ENCODE data around the gene FOXP2. TPM values are rescaled to one million over a fixed set of nuclear protein-coding genes. Genes with fewer than 3 reads are reported as not detected.

Gene FOXP2
- total and polyA plus RNA-seq, 2 donors (not counting 1 experiment from before 2014, with no cell fraction given), result not detected

- no peaks in the 10 kb centered on the region for H3K4me1 Mint-ChIP-seq
Measured at GRCh38 chr7:114628362-114628761, 213.7 kb downstream of the FOXP2 start.

GRCh38 chr7:114629762-114630161 is 215.1 kb downstream of the FOXP2 start:
- Histone ChIP-seq H3K4me3 (ENCODE audit: control extremely low read depth in 1 of 5, extremely low read depth in 1 of 5, insufficient read depth in 1 of 5, low read depth in 2 of 5, low read length in 4 of 5) (no peak overlapping the region), H3K27ac (ENCODE audit: low read length in 2 of 2) (no peak overlapping the region), H3K4me2 (replicated peaks; ENCODE audit: low read depth, low read length, poor library complexity, severe bottlenecking) (no peak overlapping the region), H3K9ac (ENCODE audit: low read length) (no peak overlapping the region), H4K20me1 (ENCODE audit: control insufficient read depth, insufficient read depth, low read length, poor library complexity, severe bottlenecking) (no peaks in the 10 kb centered on the region), H3K36me3 (replicated peaks in 1 of 2; ENCODE audit: control extremely low read depth in 1 of 2, control insufficient read depth in 1 of 2, extremely low read depth in 1 of 2, insufficient read depth in 2 of 2, low read length in 1 of 2) (no peaks in the 10 kb centered on the region), H3K27me3 (replicated peaks in 1 of 4; ENCODE audit: control extremely low read depth in 1 of 4, control insufficient read depth in 3 of 4, insufficient read depth in 4 of 4, low read length in 3 of 4) (no peaks in the 10 kb centered on the region), H3K4me1 (ENCODE audit: control insufficient read depth in 2 of 2, insufficient read depth in 2 of 2, low read length in 2 of 2) (no peaks in the 10 kb centered on the region), H3K79me2 (ENCODE audit: control insufficient read depth, insufficient read depth, low read length) (no peaks in the 10 kb centered on the region), H3K9me3 (ENCODE audit: control extremely low read depth in 1 of 3, control insufficient read depth in 2 of 3, insufficient read depth in 1 of 3, low read length in 2 of 3) (no peaks in the 10 kb centered on the region), H2AFZ (ENCODE audit: insufficient read depth, low read depth, low read length, poor library complexity, severe bottlenecking) (no peak overlapping the region)
- Mint-ChIP-seq H3K27ac (no peak overlapping the region), H3K4me1 (no peaks in the 10 kb centered on the region), H3K27me3 (no peaks in the 10 kb centered on the region), H3K9me3 (ENCODE audit: insufficient read depth) (no peaks in the 10 kb centered on the region), H3K4me3 (no peak overlapping the region)
- TF ChIP-seq EZH2 (IDR thresholded peaks at IDR 0.05; ENCODE audit: borderline replicate concordance, insufficient read depth, low read depth, low read length, poor library complexity, severe bottlenecking) (no peak), CTCF (IDR thresholded peaks at IDR 0.05) (no peak)
- ChIA-PET CTCF (interaction anchor here (1.0 kb wide), 1 partner anchor 9 kb away, joined by 3 read pairs; no protein-coding TSS in a partner anchor), POLR2A (no interaction called here)
- intact Hi-C loops (cut with micrococcal nuclease), result no loop called here
- DNase-seq (no peak), ATAC-seq (ENCODE audit: low read depth) (no peak)
- no CpG with 5 or more reads among the region's 3 CpGs for WGBS (ENCODE audit: insufficient coverage)

More at GRCh38 chr7:114628362-114628761, 213.7 kb downstream of the FOXP2 start:
- DNase-seq (no peak), ATAC-seq (ENCODE audit: low read depth) (no peak)
- H3K27me3 ChIP-seq (replicated peaks in 1 of 4; ENCODE audit: control extremely low read depth in 1 of 4, control insufficient read depth in 3 of 4, insufficient read depth in 4 of 4, low read length in 3 of 4), result no peaks in the 10 kb centered on the region
- no peak overlapping the region for H3K27ac ChIP-seq (ENCODE audit: low read length in 2 of 2)
- no peaks in the 10 kb centered on the region for H3K9me3 Mint-ChIP-seq (ENCODE audit: insufficient read depth)
- no peaks in the 10 kb centered on the region for H3K36me3 ChIP-seq (replicated peaks in 1 of 2; ENCODE audit: control extremely low read depth in 1 of 2, control insufficient read depth in 1 of 2, extremely low read depth in 1 of 2, insufficient read depth in 2 of 2, low read length in 1 of 2)
- no peaks in the 10 kb centered on the region for H3K79me2 ChIP-seq (ENCODE audit: control insufficient read depth, insufficient read depth, low read length)
- TF ChIP-seq CTCF (IDR thresholded peaks at IDR 0.05), result no peak
- TF ChIP-seq EZH2 (IDR thresholded peaks at IDR 0.05; ENCODE audit: borderline replicate concordance, insufficient read depth, low read depth, low read length, poor library complexity, severe bottlenecking), result no peak
- ChIA-PET POLR2A (no interaction called here), CTCF (no interaction called here)
- H3K4me3 ChIP-seq (ENCODE audit: control extremely low read depth in 1 of 5, extremely low read depth in 1 of 5, insufficient read depth in 1 of 5, low read depth in 2 of 5, low read length in 4 of 5), result no peak overlapping the region
- no peak overlapping the region for H3K27ac Mint-ChIP-seq
- intact Hi-C loops (cut with micrococcal nuclease), result no loop called here
- H3K4me2 ChIP-seq (replicated peaks; ENCODE audit: low read depth, low read length, poor library complexity, severe bottlenecking), result no peak overlapping the region
- no peaks in the 10 kb centered on the region for H3K4me1 ChIP-seq (ENCODE audit: control insufficient read depth in 2 of 2, insufficient read depth in 2 of 2, low read length in 2 of 2)
- no peak overlapping the region for H2AFZ ChIP-seq (ENCODE audit: insufficient read depth, low read depth, low read length, poor library complexity, severe bottlenecking)
- H3K9me3 ChIP-seq (ENCODE audit: control extremely low read depth in 1 of 3, control insufficient read depth in 2 of 3, insufficient read depth in 1 of 3, low read length in 2 of 3), result no peaks in the 10 kb centered on the region
- no CpG with 5 or more reads among the region's 2 CpGs for WGBS (ENCODE audit: insufficient coverage)
- no peaks in the 10 kb centered on the region for H4K20me1 ChIP-seq (ENCODE audit: control insufficient read depth, insufficient read depth, low read length, poor library complexity, severe bottlenecking)
- H3K4me3 Mint-ChIP-seq, result no peak overlapping the region
- H3K27me3 Mint-ChIP-seq, result no peaks in the 10 kb centered on the region
- H3K9ac ChIP-seq (ENCODE audit: low read length), result no peak overlapping the region

All from B cell (primary cell).